GM19099 (cell line): ENCODE data around the gene GLIPR1L2.

Experiments
- POLR2A ChIP-seq: IDR thresholded peaks from 3 replicates; pipeline ENCODE4 v1.6.1; 2011; ENCODE audit warnings: low read depth; ENCODE audit not compliant: insufficient read length; ENCODE audit errors: extremely low read depth

GLIPR1L2 gene

GRCh38 chr12:75459755-75460154 lies 68.9 kb downstream of the GLIPR1L2 start:
- no peak for TF ChIP-seq POLR2A

- no peak for TF ChIP-seq POLR2A
Measured at GRCh38 chr12:75460204-75460603, 69.3 kb downstream of the GLIPR1L2 start.

- no peak for TF ChIP-seq POLR2A
Measured at GRCh38 chr12:75471902-75472890, 81.3 kb downstream of the GLIPR1L2 start.

DNA sequence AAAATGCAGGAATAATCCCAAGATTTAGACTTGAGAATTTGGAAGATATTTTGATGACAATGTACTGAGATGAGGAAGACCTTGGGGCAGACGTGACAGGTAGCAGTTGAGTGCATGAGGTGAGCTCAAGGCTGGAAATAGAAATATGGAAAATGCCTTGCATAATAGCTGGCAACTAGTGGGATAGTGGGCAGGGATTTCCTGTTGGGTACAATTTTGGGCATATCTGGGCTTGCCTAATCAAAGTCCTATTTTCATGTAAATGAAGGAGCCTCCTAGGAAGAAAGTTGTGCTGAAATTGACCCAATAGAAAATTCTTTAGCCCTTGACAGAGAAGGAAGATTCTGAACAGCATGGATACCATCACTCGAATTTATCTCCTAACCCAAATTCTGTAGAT lies 83.2 kb downstream of the GLIPR1L2 start:
- no peak for TF ChIP-seq POLR2A

DNA sequence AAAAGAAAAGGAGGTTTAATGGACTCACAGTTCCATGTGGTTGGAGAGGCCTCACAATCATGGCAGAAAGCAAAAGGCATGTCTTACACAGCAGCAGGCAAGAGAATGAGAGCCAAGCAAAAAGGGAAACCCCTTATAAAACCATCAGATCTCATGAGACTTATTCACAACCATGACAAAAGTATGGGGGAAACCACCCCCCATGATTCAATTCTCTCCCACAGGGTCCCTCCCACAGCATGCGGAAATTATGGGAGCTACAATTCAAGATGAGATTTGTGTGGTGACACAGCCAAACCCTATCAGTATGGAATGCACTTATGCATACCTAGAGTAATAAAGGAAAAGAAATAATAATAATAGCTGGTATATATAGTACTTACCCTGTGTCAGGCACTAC lies 85.2 kb downstream of the GLIPR1L2 start:
- TF ChIP-seq POLR2A: no peak

GRCh38 chr12:75477137-75477536 lies 86.2 kb downstream of the GLIPR1L2 start:
- no peak for TF ChIP-seq POLR2A

DNA sequence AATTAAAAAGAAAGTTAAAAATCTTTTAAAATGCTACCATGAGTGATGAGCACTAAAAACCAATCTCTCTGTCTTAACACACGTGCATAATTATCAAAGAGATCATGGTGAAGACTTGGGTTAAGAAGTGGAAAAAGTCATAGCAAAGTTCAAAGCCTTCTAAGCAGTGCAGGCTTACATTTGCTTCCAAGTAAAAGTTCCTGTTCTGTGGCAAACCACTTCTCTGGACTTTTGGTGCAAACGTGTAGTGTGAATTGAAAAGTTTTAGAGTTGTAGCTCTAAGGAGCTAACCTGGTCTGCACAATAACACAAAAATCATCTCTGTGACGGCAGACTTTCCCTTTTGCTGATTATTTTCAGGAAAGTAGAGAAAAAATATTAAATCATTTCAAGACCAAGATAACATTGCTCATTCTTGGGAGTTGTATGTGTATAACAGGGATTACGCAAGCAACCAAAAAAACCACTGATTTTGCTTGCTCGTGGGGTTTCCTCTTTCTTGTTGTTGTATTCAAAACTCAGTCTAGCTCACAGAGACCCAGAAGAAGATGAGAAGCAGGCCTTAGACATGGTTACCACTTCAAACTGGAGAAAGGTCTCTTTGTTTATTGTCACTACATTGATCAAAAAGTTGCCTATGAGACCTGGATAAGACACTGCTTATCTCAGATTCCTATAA lies 87.4 kb downstream of the GLIPR1L2 start:
- no peak for TF ChIP-seq POLR2A

DNA sequence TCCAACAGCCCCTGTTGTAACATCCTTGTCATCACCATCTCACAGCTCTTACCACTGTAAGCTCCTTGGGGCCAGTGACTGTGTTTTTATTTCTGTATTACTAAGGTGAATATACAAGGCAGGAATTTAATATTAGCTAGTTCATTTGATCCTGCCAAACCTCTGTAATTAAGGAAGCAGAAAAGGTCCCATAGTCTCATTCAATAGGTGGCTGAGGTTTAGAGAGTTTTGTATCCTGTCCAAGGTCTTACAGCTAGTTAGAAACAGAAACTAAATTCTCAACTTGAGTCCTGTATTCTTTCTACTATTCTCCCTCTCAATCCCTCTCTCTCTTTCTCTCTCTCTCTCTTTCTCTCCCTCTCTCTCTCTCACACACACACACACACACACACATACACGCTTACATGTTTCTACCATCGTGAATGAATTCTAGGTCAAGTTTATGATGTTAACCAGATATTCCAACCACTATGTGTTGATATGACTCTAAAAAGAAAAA lies 89.1 kb downstream of the GLIPR1L2 start:
- TF ChIP-seq POLR2A: no peak

DNA sequence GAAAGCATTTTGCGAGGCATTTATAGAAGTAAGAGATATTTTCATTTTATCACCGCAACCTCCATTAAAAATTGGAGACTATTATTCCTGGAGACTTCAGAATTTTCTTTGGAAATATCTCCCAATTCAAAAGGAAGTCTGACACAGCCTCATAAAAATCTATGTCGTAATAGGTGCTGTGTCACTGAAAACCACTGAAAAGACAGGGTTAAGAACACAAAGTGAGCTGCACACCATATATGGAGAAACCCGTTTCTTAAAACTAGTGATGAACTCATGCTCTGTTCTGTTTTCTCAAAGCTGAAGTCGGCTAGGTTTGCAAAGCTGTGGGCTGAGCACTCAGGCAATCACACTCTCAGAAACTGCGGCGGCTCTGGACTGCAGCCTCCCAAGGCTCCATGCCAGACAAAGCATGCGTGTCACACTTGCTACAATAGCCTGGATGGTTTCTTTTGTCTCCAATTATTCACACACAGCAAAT lies 89.6 kb downstream of the GLIPR1L2 start, which contains the start of gene GLIPR1:
Gene GLIPR1 (plus strand): TSS at position 287 of the 481 bp plus-strand sequence. CDS start 126 bp downstream, at position 413.
- TF ChIP-seq POLR2A: peak; percentile 84

GRCh38 chr12:75481013-75481705 lies 90.3 kb downstream of the GLIPR1L2 start:
- TF ChIP-seq POLR2A: no peak

GRCh38 chr12:75481774-75482173 lies 90.9 kb downstream of the GLIPR1L2 start:
- TF ChIP-seq POLR2A: no peak
